Erythroblast (primary cell): Measurements from ENCODE around the gene TCF12.

Source experiments
- GATA1 ChIP-seq: IDR thresholded peaks from 2 replicates; pipeline ENCODE4 v1.6.1; 2011; ENCODE audit warnings: low read depth, mild to moderate bottlenecking, control low read depth, low read length, moderate library complexity
- POLR2A ChIP-seq: IDR thresholded peaks from 2 replicates; pipeline ENCODE4 v1.6.1; 2011; ENCODE audit warnings: mild to moderate bottlenecking, low read length

GRCh38 chr15:57160823-57161560 lies 242.5 kb downstream of the TCF12 start:
- TF ChIP-seq POLR2A = no peak
- no peak for TF ChIP-seq GATA1
